ENCODE data around the gene SORCS3. TPM values are rescaled to one million over a fixed set of nuclear protein-coding genes. Genes with fewer than 3 reads are reported as not detected.

Gene SORCS3
- total RNA-seq, 1 experiment from 2014 or later, result not detected

- Histone ChIP-seq H3K9me3 (ENCODE audit: low read length) (no peaks in the 10 kb centered on the region), H3K27ac (ENCODE audit: low read length) (no peak overlapping the region), H3K4me3 (ENCODE audit: low read length) (no peak overlapping the region), H3F3A (ENCODE audit: low read length, unreplicated experiment) (no peaks in the 10 kb centered on the region), H3K9ac (ENCODE audit: low read length) (no peak overlapping the region), H3K4me2 (ENCODE audit: low read length) (no peak overlapping the region), H3K9me2 (replicated peaks; ENCODE audit: low read length) (no peaks in the 10 kb centered on the region), H3K36me3 (ENCODE audit: low read depth, low read length) (no peaks in the 10 kb centered on the region), H4K20me1 (ENCODE audit: low read length) (no peaks in the 10 kb centered on the region), H3K4me1 (ENCODE audit: insufficient read depth, low read length) (no peaks in the 10 kb centered on the region), H3K79me2 (ENCODE audit: low read length) (no peaks in the 10 kb centered on the region), H2AFZ (ENCODE audit: low read length) (no peak overlapping the region), H3K27me3 (ENCODE audit: low read length) (no peaks in the 10 kb centered on the region; the same call in 1 of the 2 replicates)
- POLR2A ChIA-PET (ENCODE audit: unreplicated experiment), result no interaction called here
- no peak for ATAC-seq
- CTCF ChIA-PET, result no interaction called here
- DNase-seq, result no peak
- BruUV-seq (replicated peaks), result no TSS peak
- no peak for TF ChIP-seq EZH2phosphoT487 (IDR thresholded peaks at IDR 0.05; ENCODE audit: borderline replicate concordance, low read length)
- TF ChIP-seq CTCF (conservative IDR thresholded peaks at IDR 0.05; ENCODE audit: low read depth, low read length), result no peak
- no peak for TF ChIP-seq EZH2 (IDR thresholded peaks at IDR 0.05; ENCODE audit: low read length, unreplicated experiment)
- intact Hi-C loops (cut with micrococcal nuclease), result no loop called here
These were observed 17.0 kb downstream of the SORCS3 start for GRCh38 chr10:104658067-104658466.

GRCh38 chr10:104659809-104660208 lies 18.7 kb downstream of the SORCS3 start:
- Histone ChIP-seq H2AFZ (ENCODE audit: low read length) (no peak overlapping the region), H3K27me3 (ENCODE audit: low read length) (no peaks in the 10 kb centered on the region; the same call in 1 of the 2 replicates), H3K9ac (ENCODE audit: low read length) (no peak overlapping the region), H3K9me2 (replicated peaks; ENCODE audit: low read length) (no peaks in the 10 kb centered on the region), H3K79me2 (ENCODE audit: low read length) (no peaks in the 10 kb centered on the region), H3K4me3 (ENCODE audit: low read length) (no peak overlapping the region), H3F3A (ENCODE audit: low read length, unreplicated experiment) (no peaks in the 10 kb centered on the region), H3K4me2 (ENCODE audit: low read length) (no peak overlapping the region), H3K4me1 (ENCODE audit: insufficient read depth, low read length) (no peaks in the 10 kb centered on the region), H3K36me3 (ENCODE audit: low read depth, low read length) (no peaks in the 10 kb centered on the region), H3K27ac (ENCODE audit: low read length) (no peak overlapping the region), H4K20me1 (ENCODE audit: low read length) (no peaks in the 10 kb centered on the region), H3K9me3 (ENCODE audit: low read length) (no peaks in the 10 kb centered on the region)
- BruUV-seq (replicated peaks), result no TSS peak
- ATAC-seq (no peak), DNase-seq (no peak)
- POLR2A ChIA-PET (ENCODE audit: unreplicated experiment), result no interaction called here
- CTCF ChIA-PET, result no interaction called here
- intact Hi-C loops (cut with micrococcal nuclease), result no loop called here
- TF ChIP-seq EZH2phosphoT487 (IDR thresholded peaks at IDR 0.05; ENCODE audit: borderline replicate concordance, low read length) (no peak), EZH2 (IDR thresholded peaks at IDR 0.05; ENCODE audit: low read length, unreplicated experiment) (no peak)

- Histone ChIP-seq H3K27ac (ENCODE audit: low read length) (no peak overlapping the region), H3K9me2 (replicated peaks; ENCODE audit: low read length) (no peaks in the 10 kb centered on the region), H3K36me3 (ENCODE audit: low read depth, low read length) (no peaks in the 10 kb centered on the region), H3K4me1 (ENCODE audit: insufficient read depth, low read length) (no peaks in the 10 kb centered on the region), H3K4me3 (ENCODE audit: low read length) (no peak overlapping the region), H4K20me1 (ENCODE audit: low read length) (no peaks in the 10 kb centered on the region), H3K9me3 (ENCODE audit: low read length) (no peaks in the 10 kb centered on the region), H3K9ac (ENCODE audit: low read length) (no peak overlapping the region), H3K4me2 (ENCODE audit: low read length) (no peak overlapping the region), H2AFZ (ENCODE audit: low read length) (no peak overlapping the region), H3K79me2 (ENCODE audit: low read length) (no peaks in the 10 kb centered on the region), H3F3A (ENCODE audit: low read length, unreplicated experiment) (no peaks in the 10 kb centered on the region), H3K27me3 (ENCODE audit: low read length) (no peaks in the 10 kb centered on the region; the same call in 1 of the 2 replicates)
- TF ChIP-seq EZH2phosphoT487 (IDR thresholded peaks at IDR 0.05; ENCODE audit: borderline replicate concordance, low read length), result no peak
- no peak for TF ChIP-seq EZH2 (IDR thresholded peaks at IDR 0.05; ENCODE audit: low read length, unreplicated experiment)
- TF ChIP-seq CTCF (conservative IDR thresholded peaks at IDR 0.05; ENCODE audit: low read depth, low read length), result no peak
- ChIA-PET CTCF (no interaction called here), POLR2A (ENCODE audit: unreplicated experiment) (no interaction called here)
- no TSS peak for BruUV-seq (replicated peaks)
- ATAC-seq, result no peak
- DNase-seq, result no peak
- intact Hi-C loops (cut with micrococcal nuclease), result no loop called here
These were observed 22.0 kb downstream of the SORCS3 start for GRCh38 chr10:104663076-104663475.

Data from PC-3 (cell line).